ENCODE results near the gene FCER1G. TPM values are rescaled to one million over a fixed set of nuclear protein-coding genes. Genes with fewer than 3 reads are reported as not detected.

The FCER1G gene
- total RNA-seq, 1 experiment from 2014 or later = 1.0 TPM

DNA sequence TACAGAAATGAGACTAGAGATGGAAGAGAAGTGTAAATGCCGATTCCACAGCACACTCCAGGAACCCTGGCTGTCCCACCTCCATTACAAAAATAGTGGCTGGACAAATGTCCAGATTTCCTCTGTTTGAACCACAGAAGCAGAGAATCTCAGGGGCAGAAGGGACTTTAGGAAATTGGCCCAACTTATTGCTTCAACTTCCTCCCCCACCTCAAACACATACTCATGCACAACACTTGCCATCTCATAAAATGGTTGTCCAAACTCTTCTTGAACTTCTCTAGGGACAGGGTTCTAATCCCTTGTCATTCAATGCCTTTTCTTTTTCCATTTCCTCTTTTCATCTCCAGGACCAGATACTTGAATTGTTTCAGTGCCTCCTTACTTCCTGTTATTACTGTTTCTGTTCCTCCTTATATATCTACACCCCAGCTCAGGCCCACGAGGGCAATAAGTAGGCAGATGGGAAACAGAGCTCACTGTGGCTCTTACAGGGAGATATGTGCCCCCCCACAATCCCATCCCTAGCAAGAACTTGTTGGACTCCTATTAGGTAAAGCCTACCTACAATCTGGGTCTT lies 29.3 kb upstream of the FCER1G start:
- H3K36me3 Mint-ChIP-seq (ENCODE audit: insufficient read depth, unreplicated experiment) = no peaks in the 10 kb centered on the region
- H3K4me3 Mint-ChIP-seq (ENCODE audit: unreplicated experiment) = no peak overlapping the region
- CTCF ChIA-PET = interaction anchor here (0.5 to 1.8 kb wide), 7 partner anchors 13 to 243 kb away, joined by 3 to 10 read pairs (median 3); partner anchors contain the start of genes ADAMTS4 and TOMM40L
- TF ChIP-seq, protein P1, sequence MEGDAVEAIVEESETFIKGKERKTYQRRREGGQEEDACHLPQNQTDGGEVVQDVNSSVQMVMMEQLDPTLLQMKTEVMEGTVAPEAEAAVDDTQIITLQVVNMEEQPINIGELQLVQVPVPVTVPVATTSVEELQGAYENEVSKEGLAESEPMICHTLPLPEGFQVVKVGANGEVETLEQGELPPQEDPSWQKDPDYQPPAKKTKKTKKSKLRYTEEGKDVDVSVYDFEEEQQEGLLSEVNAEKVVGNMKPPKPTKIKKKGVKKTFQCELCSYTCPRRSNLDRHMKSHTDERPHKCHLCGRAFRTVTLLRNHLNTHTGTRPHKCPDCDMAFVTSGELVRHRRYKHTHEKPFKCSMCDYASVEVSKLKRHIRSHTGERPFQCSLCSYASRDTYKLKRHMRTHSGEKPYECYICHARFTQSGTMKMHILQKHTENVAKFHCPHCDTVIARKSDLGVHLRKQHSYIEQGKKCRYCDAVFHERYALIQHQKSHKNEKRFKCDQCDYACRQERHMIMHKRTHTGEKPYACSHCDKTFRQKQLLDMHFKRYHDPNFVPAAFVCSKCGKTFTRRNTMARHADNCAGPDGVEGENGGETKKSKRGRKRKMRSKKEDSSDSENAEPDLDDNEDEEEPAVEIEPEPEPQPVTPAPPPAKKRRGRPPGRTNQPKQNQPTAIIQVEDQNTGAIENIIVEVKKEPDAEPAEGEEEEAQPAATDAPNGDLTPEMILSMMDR (IDR thresholded peaks at IDR 0.05; ENCODE audit: unreplicated experiment) = no peak
- no peaks in the 10 kb centered on the region for H3K9me3 Mint-ChIP-seq (ENCODE audit: unreplicated experiment)
- intact Hi-C loops (cut with micrococcal nuclease) = no loop called here
- DNase-seq (ENCODE audit: unreplicated experiment) = no peak
- no peaks in the 10 kb centered on the region for H3K27me3 Mint-ChIP-seq (ENCODE audit: insufficient read depth, unreplicated experiment)
- no TSS peak for BruUV-seq (replicated peaks)
- POLR2A ChIA-PET = interaction anchor here (0.7 to 1.4 kb wide), 2 partner anchors 20 to 40 kb away, joined by 3 to 4 read pairs; partner anchors contain the start of gene PPOX
- H3K4me1 Mint-ChIP-seq (ENCODE audit: insufficient read depth, unreplicated experiment) = peaks cover 33% of the 10 kb centered on the region
- peak overlapping the region; percentile 36 for H3K27ac Mint-ChIP-seq (ENCODE audit: low read depth, unreplicated experiment)

DNA sequence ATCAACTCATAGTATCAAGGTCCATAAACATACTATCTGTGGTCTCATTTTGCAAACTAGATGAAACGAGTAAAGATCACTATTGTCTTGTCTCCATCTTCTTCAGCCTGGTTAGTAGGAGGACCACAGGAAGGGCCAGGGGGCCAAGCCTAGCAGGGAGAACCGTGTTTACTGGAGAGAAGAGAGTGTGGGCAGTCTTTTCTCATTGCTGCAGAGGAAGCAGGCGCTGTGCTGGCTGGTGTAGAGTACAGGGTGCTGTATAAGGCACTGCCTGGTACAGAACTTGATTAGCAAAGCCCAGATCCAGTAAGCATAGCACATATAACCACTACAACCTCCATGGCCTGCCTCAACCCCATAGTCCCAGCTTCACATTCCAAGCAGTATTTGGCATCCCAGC lies 27.8 kb upstream of the FCER1G start:
- ChIA-PET CTCF (interaction anchor here (0.9 to 1.6 kb wide), 4 partner anchors 36 to 195 kb away, joined by 3 to 10 read pairs (median 4); partner anchors contain the start of gene TOMM40L), POLR2A (interaction anchor here (2.2 kb wide), 1 partner anchor 14 kb away, joined by 11 read pairs; the partner anchor contains the start of gene NDUFS2)
- no peaks in the 10 kb centered on the region for H3K9me3 Mint-ChIP-seq (ENCODE audit: unreplicated experiment)
- no peak overlapping the region for H3K27ac Mint-ChIP-seq (ENCODE audit: low read depth, unreplicated experiment)
- no peaks in the 10 kb centered on the region for H3K27me3 Mint-ChIP-seq (ENCODE audit: insufficient read depth, unreplicated experiment)
- intact Hi-C loops (cut with micrococcal nuclease) = no loop called here
- no TSS peak for BruUV-seq (replicated peaks)
- H3K4me1 Mint-ChIP-seq (ENCODE audit: insufficient read depth, unreplicated experiment) = peaks cover 32% of the 10 kb centered on the region
- no peaks in the 10 kb centered on the region for H3K36me3 Mint-ChIP-seq (ENCODE audit: insufficient read depth, unreplicated experiment)
- DNase-seq (ENCODE audit: unreplicated experiment) = no peak
- H3K4me3 Mint-ChIP-seq (ENCODE audit: unreplicated experiment) = no peak overlapping the region
- TF ChIP-seq, protein P1 (IDR thresholded peaks at IDR 0.05; ENCODE audit: unreplicated experiment) = no peak

DNA sequence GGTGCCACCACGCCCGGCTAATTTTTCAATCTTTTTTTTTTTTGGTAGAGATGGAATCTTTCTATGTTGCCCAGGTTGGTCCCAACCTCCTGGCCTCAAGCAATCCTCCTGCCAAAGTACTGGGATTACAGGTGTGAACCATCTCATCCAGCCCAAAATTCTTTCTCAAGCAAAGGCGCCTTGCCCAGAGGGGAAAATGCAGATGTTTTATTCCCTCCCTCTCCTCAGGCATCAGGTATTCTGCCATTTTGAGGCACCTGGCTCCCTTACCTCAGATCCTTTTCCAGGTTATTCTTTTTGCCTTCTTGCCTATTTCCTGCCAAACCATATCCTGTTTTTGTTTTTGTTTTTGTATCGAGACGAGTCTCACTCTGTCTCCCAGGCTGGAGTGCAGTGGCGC lies 26.7 kb upstream of the FCER1G start:
- no peak overlapping the region for H3K4me3 Mint-ChIP-seq (ENCODE audit: unreplicated experiment)
- no peaks in the 10 kb centered on the region for H3K36me3 Mint-ChIP-seq (ENCODE audit: insufficient read depth, unreplicated experiment)
- no peaks in the 10 kb centered on the region for H3K27me3 Mint-ChIP-seq (ENCODE audit: insufficient read depth, unreplicated experiment)
- no peak overlapping the region for H3K27ac Mint-ChIP-seq (ENCODE audit: low read depth, unreplicated experiment)
- TF ChIP-seq, protein P1 (IDR thresholded peaks at IDR 0.05; ENCODE audit: unreplicated experiment) = no peak
- no peak for DNase-seq (ENCODE audit: unreplicated experiment)
- no TSS peak for BruUV-seq (replicated peaks)
- POLR2A ChIA-PET = interaction anchor here (0.6 to 2.2 kb wide), 2 partner anchors 13 to 83 kb away, joined by 3 to 11 read pairs; partner anchors contain the start of gene NDUFS2
- H3K9me3 Mint-ChIP-seq (ENCODE audit: unreplicated experiment) = no peaks in the 10 kb centered on the region
- H3K4me1 Mint-ChIP-seq (ENCODE audit: insufficient read depth, unreplicated experiment) = peaks cover 28% of the 10 kb centered on the region
- CTCF ChIA-PET = interaction anchor here (0.6 to 1.9 kb wide), 3 partner anchors 194 to 1098 kb away, joined by 3 to 6 read pairs (median 5); no protein-coding TSS in a partner anchor
- intact Hi-C loops (cut with micrococcal nuclease) = no loop called here

DNA sequence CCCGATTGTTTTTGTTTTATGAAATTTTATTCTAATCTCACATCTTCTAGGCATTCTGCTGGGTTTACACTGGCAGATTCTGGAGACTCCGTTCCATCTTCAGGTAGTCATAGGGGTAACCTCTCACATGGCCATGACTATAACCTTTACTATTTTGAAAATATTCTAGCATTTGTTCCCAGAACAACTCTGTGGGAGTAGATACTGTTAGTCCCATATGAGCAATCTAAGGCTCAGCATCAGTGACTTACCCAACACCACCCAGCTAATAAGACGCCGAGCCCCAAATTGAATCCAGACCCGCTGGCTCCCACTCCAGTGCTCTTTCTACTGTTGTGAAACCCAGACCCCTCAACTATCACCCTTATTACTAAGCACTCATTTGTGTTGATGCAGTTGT lies 26.1 kb upstream of the FCER1G start:
- intact Hi-C loops (cut with micrococcal nuclease) = no loop called here
- Mint-ChIP-seq H3K36me3 (ENCODE audit: insufficient read depth, unreplicated experiment) (no peaks in the 10 kb centered on the region), H3K4me1 (ENCODE audit: insufficient read depth, unreplicated experiment) (peaks cover 28% of the 10 kb centered on the region), H3K4me3 (ENCODE audit: unreplicated experiment) (no peak overlapping the region), H3K9me3 (ENCODE audit: unreplicated experiment) (no peaks in the 10 kb centered on the region), H3K27me3 (ENCODE audit: insufficient read depth, unreplicated experiment) (no peaks in the 10 kb centered on the region), H3K27ac (ENCODE audit: low read depth, unreplicated experiment) (no peak overlapping the region)
- POLR2A ChIA-PET = interaction anchor here (2.2 kb wide), 1 partner anchor 13 kb away, joined by 11 read pairs; the partner anchor contains the start of gene NDUFS2
- CTCF ChIA-PET = interaction anchor here (0.6 to 1.9 kb wide), 5 partner anchors 8 to 1098 kb away, joined by 3 to 6 read pairs (median 4); partner anchors contain the start of genes NDUFS2 and TOMM40L
- TF ChIP-seq, protein P1 (IDR thresholded peaks at IDR 0.05; ENCODE audit: unreplicated experiment) = no peak
- no peak for DNase-seq (ENCODE audit: unreplicated experiment)
- BruUV-seq (replicated peaks) = no TSS peak

All from MCF 10A (cell line).